ENCODE results near the gene TTC17.

DNA sequence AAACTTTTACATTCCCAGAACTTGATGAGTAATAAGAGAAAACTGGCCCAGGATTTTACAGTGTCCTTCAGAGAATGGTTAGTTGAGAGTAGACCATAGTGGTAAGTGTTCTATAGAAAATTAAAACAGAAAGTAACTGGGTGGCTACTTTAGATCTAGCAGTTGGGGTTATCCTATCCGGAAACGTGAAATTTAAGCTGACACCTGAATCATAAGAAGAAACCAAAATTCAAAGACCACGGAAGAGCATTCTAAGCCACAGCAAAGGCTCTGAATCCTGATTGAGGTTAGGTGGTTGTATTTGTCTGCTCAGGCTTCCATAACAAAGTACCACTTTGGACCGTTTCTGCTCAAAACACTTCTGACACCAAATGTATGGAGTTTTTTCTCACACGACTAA, 34.0 kb downstream of the TTC17 start:
- TF ChIP-seq DNMT1 (IDR thresholded peaks at IDR 0.05): no peak
- no peak for TF ChIP-seq POLR2A (conservative IDR thresholded peaks at IDR 0.05)

Measured in K562 (cell line).